Right lobe of liver (tissue), 6 donors: ENCODE results near the gene IQCH. TPM values are rescaled to one million over a fixed set of nuclear protein-coding genes. Genes with fewer than 3 reads are reported as not detected.

Source experiments
- ATAC-seq, 4 donors: fragments of 200-7000 bp; cut with Tn5 transposase; one replicate each; pipeline ENCODE4 v1.9.1; 2020; ENCODE audit warnings: mild to moderate bottlenecking in 4 of 4, moderate library complexity in 4 of 4
- DNase-seq, 3 donors: peaks; one replicate each; pipeline ENCODE4 v3.0.0-alpha.2; 2020
- H3K27ac ChIP-seq, 3 donors: fragments of 200-600 bp; one replicate each; pipeline ENCODE4 v1.8.0; 2022
- H3K27me3 ChIP-seq, 2 donors: fragments of 200-600 bp; one replicate each; pipeline ENCODE4 v1.8.0; 2022
- H3K36me3 ChIP-seq, 4 donors: fragments of 200-600 bp; sonication (generic) in 1 of 4; one replicate each; pipeline versions ENCODE4 v1.5.1 to v1.8.0; 2017 to 2022; ENCODE audit warnings: control low read depth in 1 of 4
- H3K4me1 ChIP-seq, 4 donors: fragments of 200-600 bp; sonication (generic) in 1 of 4; one replicate each; pipeline versions ENCODE4 v1.5.1 to v1.8.0; 2017 to 2022; ENCODE audit warnings: control low read depth in 1 of 4
- H3K4me3 ChIP-seq, 3 donors: fragments of 200-600 bp; one replicate each; pipeline ENCODE4 v1.8.0; 2022
- H3K9me3 ChIP-seq, 4 donors: fragments of 200-600 bp; sonication (generic) in 1 of 4; one replicate each; pipeline versions ENCODE4 v1.5.1 to v1.8.0; 2017 to 2022; ENCODE audit warnings: control low read depth in 1 of 4
- CTCF ChIP-seq, 4 donors: fragments of 200-600 bp in 3 of 4; fragments of 450-650 bp in 1 of 4; IDR thresholded peaks; one replicate each; pipeline versions ENCODE4 v1.5.1 to v1.8.0; 2016 to 2022; ENCODE audit warnings: antibody characterized with exemption in 4 of 4, mild to moderate bottlenecking in 2 of 4
- POLR2A ChIP-seq: fragments of 450-650 bp; IDR thresholded peaks from one replicate; pipeline ENCODE4 v1.6.1; 2017; ENCODE audit warnings: antibody characterized with exemption, mild to moderate bottlenecking
- WGBS: methylation state at CpG from one replicate; pipeline ENCODE4 v1.1.6; 2018; ENCODE audit warnings: low coverage, low lambda C conversion rate; ENCODE audit not compliant: insufficient coverage; ENCODE audit errors: missing lambda C conversion rate; 5-methylcytosine and 5-hydroxymethylcytosine counted together
- intact Hi-C, 2 donors: fragments of 100-400 bp; cut with DNase I; formaldehyde crosslinking; loops; one replicate each; pipeline versions ENCODE4 v1.11.2 to v1.14.1; 2022
- total RNA-seq, 6 experiments: library from RNA; depleted of rRNA in 2 of 6; stranded (reverse); fragments of >200 nt in 2 of 6; fragmentation: NEBNext Ultra II Directional in 3 of 6; extraction: Animal tissue kit (Norgen Biotek cat#: 25700) in 3 of 6; gene quantifications; one replicate each; pipeline versions ENCODE4 v1.1.0 to v1.2.4, GENCODE V29; 2016 to 2023
- donor health status: DM: no; HTN: yes; CAD: no.
- donor health status: DM: no; HTN: no; CAD: no.
- donor health status: DM: no; HTN: no; CAD: no.
- donor health status: DM: no; HTN: yes; CAD: no.
- donor health status: DM: no; HTN: yes; CAD: no.

IQCH gene
- total RNA-seq, 6 experiments from 2014 or later: 0.91 to 2.3 (median 1.4) TPM

GRCh38 chr15:67335026-67335425, 80.4 kb downstream of the IQCH start:
- no peaks in the 10 kb centered on the region for H3K27me3 ChIP-seq
- TF ChIP-seq POLR2A (no peak), CTCF (IDR thresholded peaks at IDR 0.05) (no peak)
- H3K36me3 ChIP-seq: no peaks in the 10 kb centered on the region
- H3K4me1 ChIP-seq: no peaks in the 10 kb centered on the region
- no peak for DNase-seq
- no peaks in the 10 kb centered on the region for H3K9me3 ChIP-seq
- no peak overlapping the region for H3K27ac ChIP-seq
- ATAC-seq: no peak
- intact Hi-C loops: no loop called here
- WGBS: 94% methylated on average over 4 of the region's 4 CpGs
- no peak overlapping the region for H3K4me3 ChIP-seq

GRCh38 chr15:67335534-67336222, 81.1 kb downstream of the IQCH start:
- intact Hi-C loops: no loop called here
- TF ChIP-seq CTCF (IDR thresholded peaks at IDR 0.05) (no peak), POLR2A (no peak)
- WGBS: 73% methylated on average over 2 of the region's 2 CpGs

GRCh38 chr15:67340630-67341029, 86.0 kb downstream of the IQCH start:
- WGBS: 79% methylated on average over 4 of the region's 4 CpGs
- Histone ChIP-seq H3K4me1 (peaks cover 0 to 10% (median 4%) of the 10 kb centered on the region in 4 donors), H3K36me3 (no peaks in the 10 kb centered on the region), H3K4me3 (no peak overlapping the region), H3K9me3 (no peaks in the 10 kb centered on the region), H3K27me3 (no peaks in the 10 kb centered on the region), H3K27ac (no peak overlapping the region)
- intact Hi-C loops: no loop called here
- no peak for ATAC-seq
- TF ChIP-seq CTCF (IDR thresholded peaks at IDR 0.05) (no peak), POLR2A (no peak)
- DNase-seq: no peak

More at GRCh38 chr15:67335534-67336222, 81.1 kb downstream of the IQCH start:
- H3K27ac ChIP-seq: no peak overlapping the region
- no peaks in the 10 kb centered on the region for H3K4me1 ChIP-seq
- H3K9me3 ChIP-seq: no peaks in the 10 kb centered on the region
- H3K4me3 ChIP-seq: no peak overlapping the region
- ATAC-seq (no peak), DNase-seq (no peak)
- H3K27me3 ChIP-seq: no peaks in the 10 kb centered on the region
- no peaks in the 10 kb centered on the region for H3K36me3 ChIP-seq

DNA sequence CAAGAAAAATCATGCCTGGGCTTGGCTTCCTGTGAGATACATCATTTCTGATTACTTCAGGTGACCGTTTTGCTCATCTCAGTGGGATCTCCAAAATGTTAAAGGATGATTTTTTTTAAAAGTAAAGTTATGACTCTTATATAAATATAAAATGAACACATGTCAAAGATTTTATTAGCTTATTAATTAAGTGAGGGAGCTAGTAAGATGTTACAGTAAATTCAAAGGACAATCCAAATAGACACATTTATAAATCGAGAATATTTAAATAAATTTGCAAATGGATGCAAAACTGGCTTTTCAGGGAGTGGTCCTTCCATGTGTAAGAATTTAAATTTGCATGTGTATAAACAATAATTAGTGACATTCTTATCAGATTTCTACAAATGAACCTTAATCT, 87.0 kb downstream of the IQCH start:
- H3K9me3 ChIP-seq: no peaks in the 10 kb centered on the region
- 85% methylated on average over 2 of the region's 2 CpGs for WGBS
- no peak overlapping the region for H3K4me3 ChIP-seq
- no peaks in the 10 kb centered on the region for H3K36me3 ChIP-seq
- no peaks in the 10 kb centered on the region for H3K27me3 ChIP-seq
- TF ChIP-seq POLR2A (no peak), CTCF (IDR thresholded peaks at IDR 0.05) (no peak)
- H3K27ac ChIP-seq: no peak overlapping the region
- peaks cover 0 to 10% (median 4%) of the 10 kb centered on the region in 4 donors for H3K4me1 ChIP-seq
- intact Hi-C loops: no loop called here
- no peak for ATAC-seq
- DNase-seq: no peak

- DNase-seq (no peak), ATAC-seq (peak in 2 of 4 donors; percentile 46 to 60)
Measured at GRCh38 chr15:67343206-67343605, 88.6 kb downstream of the IQCH start.

More at GRCh38 chr15:67343206-67343605, 88.6 kb downstream of the IQCH start:
- Histone ChIP-seq H3K4me3 (no peak overlapping the region), H3K27ac (no peak overlapping the region), H3K4me1 (peaks cover 0 to 10% (median 4%) of the 10 kb centered on the region in 4 donors), H3K9me3 (no peaks in the 10 kb centered on the region), H3K27me3 (no peaks in the 10 kb centered on the region), H3K36me3 (no peaks in the 10 kb centered on the region)
- intact Hi-C loops: no loop called here
- TF ChIP-seq CTCF (IDR thresholded peaks at IDR 0.05): no peak
- no peak for TF ChIP-seq POLR2A
